K562 (cell line): ENCODE results near the gene TXNIP. TPM values are rescaled to one million over a fixed set of nuclear protein-coding genes. Genes with fewer than 3 reads are reported as not detected.

Experiments used
- CHD7 ChIP-seq: fragments of 200-600 bp; sonication (generic); IDR thresholded peaks from one replicate; pipeline ENCODE4 v1.6.1; 2012; ENCODE audit warnings: mild to moderate bottlenecking, low read depth, low read length, inconsistent platforms
- E2F6 ChIP-seq, 2 experiments: IDR thresholded peaks; 2 replicates each; pipeline ENCODE4 v1.6.1; 2011; ENCODE audit warnings: borderline replicate concordance in 1 of 2, control low read depth in 1 of 2, low read depth in 1 of 2, low read length in 1 of 2, mild to moderate bottlenecking in 1 of 2, mixed read lengths in 1 of 2, moderate library complexity in 1 of 2; ENCODE audit not compliant: insufficient read depth in 1 of 2, insufficient read length in 1 of 2, poor library complexity in 1 of 2, severe bottlenecking in 1 of 2; ENCODE audit errors: extremely low read depth in 1 of 2
- EHMT2 ChIP-seq: fragments of 450-650 bp; IDR thresholded peaks from 2 replicates; pipeline ENCODE4 v1.6.1; 2018; ENCODE audit warnings: antibody characterized with exemption
- MCM3 ChIP-seq: fragments of 450-650 bp; IDR thresholded peaks from 2 replicates; pipeline ENCODE4 v1.6.1; 2016
- MTA1 ChIP-seq: fragments of 450-650 bp; IDR thresholded peaks from 2 replicates; pipeline ENCODE4 v1.6.1; 2017; ENCODE audit warnings: borderline replicate concordance
- NR2C2 ChIP-seq, 2 experiments: fragments of 200-800 bp in 1 of 2; sonication (Bioruptor generic) in 1 of 2; sonication (generic) in 1 of 2; formaldehyde crosslinking in 1 of 2; IDR thresholded peaks; 2 replicates each; pipeline versions ENCODE4 v1.6.1 to v1.8.0; 2016 to 2022; ENCODE audit warnings: mild to moderate bottlenecking in 1 of 2, missing compliant biosample characterization in 1 of 2, missing genetic modification characterization in 1 of 2, missing genetic modification reagents in 1 of 2
- NUFIP1 ChIP-seq: fragments of 450-650 bp; IDR thresholded peaks from 2 replicates; pipeline ENCODE4 v1.6.1; 2018; ENCODE audit not compliant: partially characterized antibody
- SMAD4 ChIP-seq: fragments of 250-450 bp; sonication (Bioruptor Pico); conservative IDR thresholded peaks from 2 replicates; pipeline ENCODE4 v1.8.0; 2021; ENCODE audit warnings: inconsistent platforms, mild to moderate bottlenecking, moderate library complexity
- TCF3 ChIP-seq: sonication (generic); formaldehyde crosslinking; IDR thresholded peaks from 2 replicates; pipeline ENCODE4 v1.4.0; 2020; ENCODE audit warnings: mild to moderate bottlenecking, missing genetic modification reagents
- ZNF445 ChIP-seq: fragments of 250-450 bp; sonication (Bioruptor Pico); IDR thresholded peaks from 2 replicates; pipeline ENCODE4 v1.4.0; 2020; ENCODE audit warnings: low read depth, mild to moderate bottlenecking, moderate library complexity
- ZNF57 ChIP-seq: fragments of 450-650 bp; formaldehyde crosslinking; IDR thresholded peaks from 2 replicates; pipeline ENCODE4 v1.4.0; 2020; ENCODE audit warnings: mild to moderate bottlenecking, moderate library complexity
- polyA plus RNA-seq, 8 experiments: library from polyadenylated mRNA; depleted of rRNA in 4 of 8; stranded (reverse) in 5 of 8; unstranded in 3 of 8; fragments of >200 nt; fragmentation: Nextera tagmentation in 2 of 8; fragmentation: Illumina TruSeq in 1 of 8; extraction: Ambion mirVana in 2 of 8; extraction: Trizol in 1 of 8; gene quantifications; 2 replicates each; pipeline versions ENCODE4 v1.2.1 to v1.2.3, GENCODE V29; 2011 to 2014; ENCODE audit warnings: inconsistent platforms in 1 of 8, missing spikeins in 1 of 8
- total RNA-seq, 7 experiments: library from RNA; depleted of rRNA in 6 of 7; stranded (reverse); fragments of >200 nt in 6 of 7; fragmentation: Illumina TruSeq in 2 of 7; extraction: Trizol in 2 of 7; gene quantifications; 2 replicates each; pipeline versions ENCODE4 v1.2.1 to v1.2.3, GENCODE V29; 2011 to 2021; ENCODE audit warnings: low replicate concordance in 1 of 7
- TF ChIP-seq, protein P1 (sequence below): fragments of 250-450 bp; sonication (Bioruptor Pico); IDR thresholded peaks from 2 replicates; pipeline ENCODE4 v1.5.0; 2022; ENCODE audit warnings: mild to moderate bottlenecking

The TXNIP gene
- total and polyA plus RNA-seq, 9 of the 15 experiments (the other 6 are each of a cell fraction or from before 2014, with no cell fraction given) = 120 to 499 (median 257) TPM

DNA sequence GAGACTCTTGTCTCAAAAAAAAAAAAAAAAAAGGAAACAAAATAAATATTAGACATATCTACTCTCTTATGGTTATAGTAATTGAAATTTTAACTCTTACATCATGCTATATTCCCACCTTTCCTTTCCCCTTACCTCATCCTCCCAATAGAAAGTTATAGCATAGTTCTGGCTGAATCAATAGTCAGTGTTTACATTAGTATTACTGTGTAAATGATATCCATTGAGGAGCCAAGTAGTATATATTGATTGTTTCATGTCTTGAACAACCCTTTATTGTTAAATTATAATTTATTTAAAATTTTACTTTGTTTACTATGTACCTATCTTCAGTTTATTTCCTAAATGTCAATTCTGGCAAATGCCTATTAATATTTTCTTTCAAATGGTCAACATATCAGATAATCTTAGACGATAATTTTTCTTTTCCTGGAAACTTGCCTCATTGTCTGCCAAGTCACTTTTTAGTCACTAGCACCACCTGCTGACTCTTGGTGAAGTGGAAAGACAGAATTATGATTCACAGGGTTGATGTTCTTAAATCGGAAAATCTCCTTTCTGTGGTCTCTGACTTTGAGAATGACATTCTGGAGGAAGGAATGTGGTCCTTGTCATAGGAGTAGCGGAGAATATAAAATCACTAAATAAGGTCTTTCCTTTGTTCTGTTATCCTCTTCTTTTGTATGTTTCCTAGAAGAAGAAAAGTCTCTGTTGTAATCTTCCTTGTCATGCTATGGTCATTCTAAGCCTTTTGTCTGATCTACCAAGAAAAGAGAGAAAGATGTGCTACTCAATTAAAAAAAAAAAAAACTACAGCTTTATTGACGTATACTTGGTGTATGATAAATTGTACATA is 16.6 kb upstream of the TXNIP start (continued):
- TF ChIP-seq CHD7 (no peak), MCM3 (no peak), NUFIP1 (no peak), TCF3 (CRISPR knock-in tag) (no peak), SMAD4 (CRISPR knock-in tag) (no peak), ZNF445 (no peak), E2F6 (IDR thresholded peaks at IDR 0.05; ENCODE audit: borderline replicate concordance in 1 of 2, extremely low read depth in 1 of 2, insufficient read depth in 1 of 2, insufficient read length in 1 of 2, low read depth in 1 of 2, low read length in 1 of 2, poor library complexity in 1 of 2, severe bottlenecking in 1 of 2) (no peak), MTA1 (peak; percentile 51; the same call in 1 of the 2 replicates), NR2C2 (CRISPR knock-in tag; IDR thresholded peaks at IDR 0.05) (no peak), NR2C2 (tag; IDR thresholded peaks at IDR 0.05) (no peak), EHMT2 (no peak), ZNF57 (no peak)
- TF ChIP-seq, protein P1, sequence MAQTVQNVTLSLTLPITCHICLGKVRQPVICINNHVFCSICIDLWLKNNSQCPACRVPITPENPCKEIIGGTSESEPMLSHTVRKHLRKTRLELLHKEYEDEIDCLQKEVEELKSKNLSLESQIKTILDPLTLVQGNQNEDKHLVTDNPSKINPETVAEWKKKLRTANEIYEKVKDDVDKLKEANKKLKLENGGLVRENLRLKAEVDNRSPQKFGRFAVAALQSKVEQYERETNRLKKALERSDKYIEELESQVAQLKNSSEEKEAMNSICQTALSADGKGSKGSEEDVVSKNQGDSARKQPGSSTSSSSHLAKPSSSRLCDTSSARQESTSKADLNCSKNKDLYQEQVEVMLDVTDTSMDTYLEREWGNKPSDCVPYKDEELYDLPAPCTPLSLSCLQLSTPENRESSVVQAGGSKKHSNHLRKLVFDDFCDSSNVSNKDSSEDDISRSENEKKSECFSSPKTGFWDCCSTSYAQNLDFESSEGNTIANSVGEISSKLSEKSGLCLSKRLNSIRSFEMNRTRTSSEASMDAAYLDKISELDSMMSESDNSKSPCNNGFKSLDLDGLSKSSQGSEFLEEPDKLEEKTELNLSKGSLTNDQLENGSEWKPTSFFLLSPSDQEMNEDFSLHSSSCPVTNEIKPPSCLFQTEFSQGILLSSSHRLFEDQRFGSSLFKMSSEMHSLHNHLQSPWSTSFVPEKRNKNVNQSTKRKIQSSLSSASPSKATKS (CRISPR knock-in tag) = no peak
